SK-N-MC (cell line): ENCODE measurements around the gene NDRG2.

Experiments
- DNase-seq: peaks from one replicate; pipeline ENCODE4 v3.0.0-alpha.2; 2011; ENCODE audit warnings: low read depth, low spot score
- H3K27ac ChIP-seq: fragments of 200-600 bp; sonication (generic); 2 replicates; pipeline ENCODE4 v1.5.1; 2016; ENCODE audit warnings: mixed run types
- H3K36me3 ChIP-seq: fragments of 200-600 bp; sonication (generic); 2 replicates; pipeline ENCODE4 v1.6.1; 2017; ENCODE audit warnings: antibody characterized with exemption, low read length, mixed read lengths; ENCODE audit not compliant: insufficient read depth
- H3K4me3 ChIP-seq: fragments of 200-600 bp; sonication (generic); 2 replicates; pipeline ENCODE4 v1.5.1; 2016
- H3K9ac ChIP-seq: fragments of 200-600 bp; sonication (generic); 2 replicates; pipeline ENCODE4 v1.8.0; 2017; ENCODE audit warnings: mixed run types, mixed read lengths; ENCODE audit not compliant: insufficient read length
- H3K9me3 ChIP-seq: fragments of 200-600 bp; sonication (generic); 2 replicates; pipeline ENCODE4 v1.6.1; 2017; ENCODE audit warnings: low read depth, mild to moderate bottlenecking, antibody characterized with exemption, low read length, moderate library complexity, mixed read lengths
- EZH2 ChIP-seq: fragments of 200-600 bp; sonication (generic); IDR thresholded peaks from one replicate; pipeline ENCODE4 v1.6.1; 2017; ENCODE audit warnings: antibody characterized with exemption
- FOXP2 ChIP-seq: optimal IDR thresholded peaks from 2 replicates; pipeline ENCODE3; 2011; ENCODE audit warnings: mild to moderate bottlenecking, moderate library complexity; ENCODE audit not compliant: insufficient read depth; ENCODE audit errors: extremely low read length, control extremely low read depth
- POLR2AphosphoS5 ChIP-seq: IDR thresholded peaks from 2 replicates; pipeline ENCODE4 v1.6.1; 2012; ENCODE audit warnings: mild to moderate bottlenecking, low read depth, low read length, borderline replicate concordance

NDRG2 gene

DNA sequence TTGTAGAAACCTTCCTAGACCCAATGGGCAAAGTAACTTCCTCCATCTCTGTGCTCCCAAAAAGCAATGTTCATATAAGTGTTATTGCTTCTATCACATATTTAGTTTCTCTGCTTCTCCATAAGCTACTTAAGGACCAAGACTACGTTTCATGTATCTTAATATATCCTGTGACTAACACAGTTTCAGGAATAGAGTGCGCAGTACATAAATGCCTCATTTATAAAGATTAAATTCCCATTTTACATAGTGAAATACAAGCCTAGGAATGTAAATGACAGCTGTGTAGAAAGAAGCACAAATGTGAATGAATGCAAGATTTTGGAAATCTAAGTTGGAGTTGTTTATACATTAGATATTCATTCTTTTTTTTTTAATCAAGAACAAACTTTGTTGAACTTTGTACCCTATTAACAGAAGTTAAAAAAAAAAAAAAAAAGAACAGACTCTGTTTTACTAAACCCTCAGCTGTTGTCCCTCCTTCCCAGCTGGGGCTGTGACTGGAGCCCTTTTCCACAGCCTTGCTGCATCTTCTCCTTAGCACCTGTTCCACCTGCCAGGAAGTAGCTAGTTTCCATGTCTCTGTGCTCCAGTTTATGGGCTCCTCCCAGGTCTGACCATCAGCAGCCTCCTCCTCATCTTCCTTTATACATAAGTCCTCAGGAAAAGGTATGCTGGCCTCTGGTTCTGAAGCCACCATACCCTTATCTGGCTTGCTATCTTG, 42.1 kb downstream of the NDRG2 start:
- H3K27ac ChIP-seq = no peak overlapping the region
- no peak overlapping the region for H3K9ac ChIP-seq
- H3K9me3 ChIP-seq = no peaks in the 10 kb centered on the region
- no peaks in the 10 kb centered on the region for H3K36me3 ChIP-seq
- no peak overlapping the region for H3K4me3 ChIP-seq
- TF ChIP-seq EZH2 (no peak), POLR2AphosphoS5 (no peak), FOXP2 (no peak)
- no peak for DNase-seq

DNA sequence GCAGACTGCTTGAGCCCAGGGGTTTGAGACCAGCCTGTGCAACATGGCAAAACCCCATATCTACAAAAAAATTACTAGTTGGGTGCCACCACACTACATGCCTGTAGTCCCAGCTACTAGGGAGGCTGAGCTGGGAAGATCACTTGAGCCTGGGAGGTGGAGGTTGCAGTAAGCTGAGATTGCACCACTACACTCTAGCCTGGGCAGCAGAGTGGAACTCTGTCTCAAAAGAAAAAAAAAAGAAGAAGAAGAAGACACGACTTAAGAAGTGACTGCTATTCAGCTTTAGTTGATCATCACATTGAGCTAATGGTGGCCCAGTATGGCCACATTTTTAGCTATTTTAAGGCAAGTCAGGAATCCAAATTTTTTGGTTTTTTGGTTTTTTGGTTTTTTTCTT, 44.0 kb downstream of the NDRG2 start:
- H3K4me3 ChIP-seq = no peak overlapping the region
- no peak overlapping the region for H3K9ac ChIP-seq
- no peak for DNase-seq
- no peaks in the 10 kb centered on the region for H3K36me3 ChIP-seq
- TF ChIP-seq POLR2AphosphoS5 (no peak), FOXP2 (no peak), EZH2 (no peak)
- no peak overlapping the region for H3K27ac ChIP-seq
- no peaks in the 10 kb centered on the region for H3K9me3 ChIP-seq

DNA sequence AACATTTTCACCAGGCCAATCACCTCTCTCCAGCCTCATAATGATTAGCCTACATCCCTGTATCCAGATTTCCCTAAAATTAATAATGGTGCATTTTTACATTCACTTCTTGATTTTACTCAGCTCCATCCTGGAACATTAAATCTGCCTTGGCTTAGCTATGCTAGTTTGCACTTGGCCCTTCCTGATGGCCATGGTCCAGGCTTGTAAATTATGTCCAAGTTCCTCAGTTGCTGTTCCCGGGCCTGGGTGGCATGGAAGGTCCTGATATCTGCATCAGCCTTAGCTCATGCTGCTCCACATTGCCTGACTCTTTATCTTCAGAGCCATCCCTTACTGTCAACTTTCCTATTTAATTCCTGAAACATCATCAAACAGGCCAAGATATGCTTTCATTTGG, 46.2 kb downstream of the NDRG2 start:
- H3K27ac ChIP-seq = no peak overlapping the region
- H3K36me3 ChIP-seq = no peaks in the 10 kb centered on the region
- no peak overlapping the region for H3K9ac ChIP-seq
- H3K4me3 ChIP-seq = no peak overlapping the region
- H3K9me3 ChIP-seq = no peaks in the 10 kb centered on the region
- no peak for TF ChIP-seq FOXP2
- TF ChIP-seq EZH2 = no peak
- no peak for TF ChIP-seq POLR2AphosphoS5
- DNase-seq = no peak

DNA sequence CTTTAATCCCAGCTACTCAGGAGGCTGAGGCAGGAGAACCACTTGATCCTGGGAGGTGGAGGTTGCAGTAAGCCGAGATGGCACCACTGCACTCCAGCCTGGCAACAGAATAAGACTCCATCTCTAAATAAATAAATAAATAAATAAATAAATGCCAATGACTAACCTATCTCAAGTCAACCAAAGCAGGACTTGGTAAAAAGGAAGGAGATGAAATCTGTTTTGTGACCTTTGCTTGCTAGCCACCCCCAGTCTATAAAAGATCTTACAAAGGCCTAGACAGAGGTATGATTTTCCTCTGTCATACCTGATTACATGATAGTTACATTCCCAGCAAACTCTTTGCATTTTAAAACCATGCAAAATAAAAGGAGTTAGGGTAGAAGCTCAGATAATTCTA, 48.6 kb downstream of the NDRG2 start:
- no peak overlapping the region for H3K4me3 ChIP-seq
- H3K27ac ChIP-seq = no peak overlapping the region
- H3K9me3 ChIP-seq = no peaks in the 10 kb centered on the region
- no peaks in the 10 kb centered on the region for H3K36me3 ChIP-seq
- H3K9ac ChIP-seq = no peak overlapping the region
- DNase-seq = no peak
- TF ChIP-seq POLR2AphosphoS5 (no peak), EZH2 (no peak), FOXP2 (no peak)

DNA sequence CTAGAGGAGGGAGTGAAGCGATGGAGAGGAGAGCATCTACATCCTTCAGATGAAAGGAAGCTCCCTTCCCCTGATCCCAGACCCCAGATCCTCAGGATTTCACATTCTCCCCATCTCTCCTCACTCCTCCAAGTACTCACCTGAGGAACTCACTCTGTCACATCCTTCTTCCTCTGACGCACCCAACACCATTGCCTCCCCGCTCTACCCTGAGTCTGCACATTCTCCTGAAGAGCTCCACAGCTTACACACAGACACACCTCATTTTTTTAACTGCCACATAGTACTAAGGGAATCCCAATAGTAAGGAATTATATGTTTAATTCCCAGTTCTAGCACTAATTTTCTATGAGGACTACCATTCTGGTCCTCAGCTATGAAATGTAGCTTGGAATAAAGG, 51.4 kb downstream of the NDRG2 start:
- Histone ChIP-seq H3K27ac (no peak overlapping the region), H3K9ac (no peak overlapping the region), H3K9me3 (no peaks in the 10 kb centered on the region), H3K36me3 (no peaks in the 10 kb centered on the region), H3K4me3 (no peak overlapping the region)
- no peak for DNase-seq
- TF ChIP-seq POLR2AphosphoS5 = no peak
- no peak for TF ChIP-seq FOXP2
- TF ChIP-seq EZH2 = no peak

DNA sequence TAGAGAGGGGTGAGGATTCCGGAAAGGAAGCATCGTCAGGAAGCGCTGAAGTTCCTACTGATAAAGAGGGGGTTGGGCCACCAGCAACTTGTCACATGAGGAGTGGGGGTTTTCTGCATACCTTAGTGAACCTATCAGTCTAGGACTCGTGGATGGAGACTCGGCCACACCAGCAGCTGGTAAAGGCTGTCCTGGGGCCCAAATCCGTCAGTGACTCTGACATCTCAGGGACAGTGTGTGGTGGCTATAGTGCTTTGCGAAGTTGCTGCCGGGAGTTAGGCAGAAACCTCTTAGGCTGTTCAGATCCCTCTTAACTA, 53.2 kb downstream of the NDRG2 start:
- DNase-seq = no peak
- H3K9me3 ChIP-seq = no peaks in the 10 kb centered on the region
- H3K36me3 ChIP-seq = no peaks in the 10 kb centered on the region
- peak overlapping the region; percentile 90 for H3K4me3 ChIP-seq
- no peak overlapping the region for H3K9ac ChIP-seq
- H3K27ac ChIP-seq = no peak overlapping the region
- TF ChIP-seq FOXP2 (peak; percentile 2), POLR2AphosphoS5 (no peak)

DNA sequence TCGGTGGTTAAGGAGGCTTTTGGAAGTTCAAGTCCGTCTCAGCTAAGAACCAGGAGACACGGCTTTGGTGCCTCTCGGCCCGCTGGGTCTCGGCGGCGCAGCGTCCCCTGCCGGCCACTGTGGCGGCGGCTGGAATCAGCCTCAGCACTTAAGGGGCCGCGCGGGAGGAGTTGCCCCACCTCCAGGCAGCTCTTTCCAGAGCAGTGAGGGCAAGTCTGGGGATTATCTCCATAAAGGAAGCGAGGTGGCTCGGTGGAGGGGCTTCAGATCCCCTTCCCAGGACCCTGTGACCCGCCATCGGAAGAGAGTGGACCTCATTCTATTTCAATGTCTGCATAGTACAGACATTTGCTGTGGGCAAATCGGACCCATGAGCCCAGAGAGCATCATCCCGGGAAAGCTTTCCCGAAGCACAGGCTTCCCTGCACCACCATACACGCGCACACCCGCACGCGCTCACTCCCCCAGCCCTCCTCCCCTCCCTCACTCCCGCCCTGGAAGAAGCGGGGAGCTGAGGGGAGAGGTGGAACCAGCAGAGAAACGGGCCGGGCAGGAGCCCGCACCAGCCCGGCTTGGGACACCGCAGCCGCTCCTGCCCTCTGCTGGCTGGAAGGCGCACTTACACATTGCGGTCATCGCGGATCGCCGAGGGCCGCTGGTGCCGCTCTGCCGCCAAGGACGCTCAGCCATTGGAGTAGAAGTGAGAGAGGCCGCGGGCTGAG, 53.7 kb downstream of the NDRG2 start:
- Histone ChIP-seq H3K36me3 (no peaks in the 10 kb centered on the region), H3K27ac (no peak overlapping the region), H3K9me3 (no peaks in the 10 kb centered on the region), H3K9ac (peak overlapping the region; percentile 70), H3K4me3 (peak overlapping the region; percentile 90)
- DNase-seq = no peak
- TF ChIP-seq FOXP2 (peak; percentile 53), POLR2AphosphoS5 (no peak), EZH2 (no peak)

DNA sequence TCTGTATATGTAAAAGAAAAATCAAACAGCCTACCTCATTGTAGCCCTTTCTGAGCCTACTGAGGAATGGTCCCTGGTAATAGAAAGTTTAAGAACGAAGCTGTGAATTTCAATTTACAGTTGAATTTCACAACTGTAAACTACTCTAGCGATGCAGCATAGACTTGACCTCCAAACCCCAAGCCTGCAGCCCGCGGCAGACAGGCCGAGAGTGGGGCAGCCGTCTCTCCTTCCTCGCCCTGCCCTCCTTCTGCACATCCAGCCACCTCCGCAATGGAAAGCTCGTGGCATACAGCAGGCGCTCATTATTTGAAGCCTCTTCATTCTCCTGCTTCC, 54.2 kb downstream of the NDRG2 start:
- no peak for DNase-seq

DNA sequence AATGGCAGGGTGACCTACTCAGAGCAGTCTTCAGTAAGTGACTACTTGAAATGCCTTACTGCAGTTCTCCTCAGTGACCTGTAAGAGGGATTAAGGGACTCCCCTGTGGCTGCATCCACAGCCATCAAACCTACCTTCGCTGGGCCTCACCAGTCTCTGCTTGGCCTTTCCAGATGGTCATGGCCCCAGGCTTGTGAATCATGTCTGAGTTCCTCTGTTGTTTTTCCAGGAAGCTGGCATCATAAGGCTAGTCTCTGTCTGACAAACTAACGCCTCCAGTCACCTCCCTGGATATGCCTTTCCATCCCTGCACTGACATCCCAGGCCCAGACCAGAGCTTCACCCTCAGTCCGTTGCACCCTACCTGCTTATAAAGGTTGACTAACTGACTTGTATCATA, 55.5 kb downstream of the NDRG2 start:
- TF ChIP-seq FOXP2 (no peak), POLR2AphosphoS5 (no peak), EZH2 (no peak)
- Histone ChIP-seq H3K36me3 (no peaks in the 10 kb centered on the region), H3K4me3 (no peak overlapping the region), H3K27ac (no peak overlapping the region), H3K9ac (no peak overlapping the region), H3K9me3 (no peaks in the 10 kb centered on the region)
- no peak for DNase-seq

More for the DNA sequence above, 54.2 kb downstream of the NDRG2 start:
- Histone ChIP-seq H3K4me3 (peak overlapping the region; percentile 90), H3K36me3 (no peaks in the 10 kb centered on the region), H3K9me3 (no peaks in the 10 kb centered on the region), H3K9ac (peak overlapping the region; percentile 70), H3K27ac (no peak overlapping the region)
- TF ChIP-seq EZH2 (no peak), POLR2AphosphoS5 (no peak), FOXP2 (no peak)
